ENCODE measurements around the gene SRR. TPM values are rescaled to one million over a fixed set of nuclear protein-coding genes. Genes with fewer than 3 reads are reported as not detected.

SRR gene
- total and polyA plus RNA-seq, 10 of the 15 experiments (the other 5 are each of a cell fraction or from before 2014, with no cell fraction given): 11.7 to 33.9 (median 20.2) TPM

GRCh38 chr17:2266865-2267228 lies 36.9 kb upstream of the SRR start (continued):
- TF ChIP-seq ZBTB11 (CRISPR knock-in tag; IDR thresholded peaks at IDR 0.05) (no peak), POU2F2 (IDR thresholded peaks at IDR 0.05; ENCODE audit: borderline replicate concordance, low read depth, low read length) (peak; percentile 15; the same call in 1 of the 3 replicates), POLR2AphosphoS2 (IDR thresholded peaks at IDR 0.05; ENCODE audit: low read depth, low read length) (no peak), BACH1 (IDR thresholded peaks at IDR 0.05; ENCODE audit: borderline replicate concordance) (0 out of 2 replicates have a peak, but pooled peaks have one; percentile 22), ZNF207 (IDR thresholded peaks at IDR 0.05; ENCODE audit: borderline replicate concordance) (no peak), CBX5 (IDR thresholded peaks at IDR 0.05; ENCODE audit: low read depth) (0 out of 2 replicates have a peak, but pooled peaks have one; percentile 3), IKZF2 (IDR thresholded peaks at IDR 0.05) (no peak), CHD4 (IDR thresholded peaks at IDR 0.05) (no peak), E4F1 (IDR thresholded peaks at IDR 0.05; ENCODE audit: borderline replicate concordance, partially characterized antibody) (no peak), KAT2A (conservative IDR thresholded peaks at IDR 0.05; ENCODE audit: control insufficient read depth, low read depth, low read length) (no peak), ZBED1 (IDR thresholded peaks at IDR 0.05; ENCODE audit: borderline replicate concordance) (no peak), STAT3 (IDR thresholded peaks at IDR 0.05; ENCODE audit: low read depth, low read length) (no peak), LARP7 (IDR thresholded peaks at IDR 0.05) (no peak), CUX1 (IDR thresholded peaks at IDR 0.05; ENCODE audit: insufficient replicate concordance, low read depth, low read length) (no peak), CREB1 (IDR thresholded peaks at IDR 0.05; ENCODE audit: low read depth) (no peak), POLR2A (IDR thresholded peaks at IDR 0.05; ENCODE audit: low read depth, low read length) (no peak), SUPT20H (IDR thresholded peaks at IDR 0.05; ENCODE audit: borderline replicate concordance, control insufficient read depth, low read depth, low read length) (no peak), RELB (IDR thresholded peaks at IDR 0.05; ENCODE audit: low read depth) (peak; percentile 23; the same call in 1 of the 2 replicates), HDAC2 (IDR thresholded peaks at IDR 0.05) (no peak), ZSCAN29 (IDR thresholded peaks at IDR 0.05) (no peak)
